ENCODE measurements around the gene ASAH2B.
A peak's percentile ranks its signal among the peaks of the same experiment; 100 is the strongest.
"Not testable (repeated sequence)": the region's sequence is repeated elsewhere in the genome, so short reads cannot be mapped to it uniquely, and the experiment has no call there.

The ASAH2B gene

DNA sequence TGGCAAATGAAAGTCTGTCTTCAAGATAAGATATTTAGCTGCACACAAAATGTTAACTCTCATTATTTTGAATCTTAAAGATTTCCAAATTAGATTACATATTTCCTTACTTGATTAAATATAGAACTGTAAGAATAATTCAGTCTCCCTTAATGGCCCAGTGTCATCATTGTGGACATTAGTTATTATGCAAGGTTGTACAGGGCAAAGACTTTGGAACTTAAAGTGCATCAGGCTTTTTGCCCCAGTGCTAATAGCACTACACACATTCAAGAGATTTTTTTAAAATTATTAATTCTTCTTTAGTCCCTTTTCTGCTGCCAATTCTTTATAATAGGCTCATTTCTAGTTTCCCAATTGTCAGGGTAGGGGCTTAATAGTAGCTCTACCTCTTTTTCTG, 42.3 kb downstream of the ASAH2B start:
- not testable (repeated sequence) for DNase-seq (ENCODE audit: low read depth); H3K4me3 ChIP-seq (ENCODE audit: low read depth, low read length)

- DNase-seq (ENCODE audit: low read depth) = not testable (repeated sequence)
Measured at GRCh38 chr10:50787962-50788361, 48.2 kb downstream of the ASAH2B start.

GRCh38 chr10:50788951-50789945, 49.5 kb downstream of the ASAH2B start:
- no peak overlapping the region for H3K4me3 ChIP-seq (ENCODE audit: low read depth, low read length)
- peak; percentile 29 for DNase-seq (ENCODE audit: low read depth)
- TF ChIP-seq, protein P1, sequence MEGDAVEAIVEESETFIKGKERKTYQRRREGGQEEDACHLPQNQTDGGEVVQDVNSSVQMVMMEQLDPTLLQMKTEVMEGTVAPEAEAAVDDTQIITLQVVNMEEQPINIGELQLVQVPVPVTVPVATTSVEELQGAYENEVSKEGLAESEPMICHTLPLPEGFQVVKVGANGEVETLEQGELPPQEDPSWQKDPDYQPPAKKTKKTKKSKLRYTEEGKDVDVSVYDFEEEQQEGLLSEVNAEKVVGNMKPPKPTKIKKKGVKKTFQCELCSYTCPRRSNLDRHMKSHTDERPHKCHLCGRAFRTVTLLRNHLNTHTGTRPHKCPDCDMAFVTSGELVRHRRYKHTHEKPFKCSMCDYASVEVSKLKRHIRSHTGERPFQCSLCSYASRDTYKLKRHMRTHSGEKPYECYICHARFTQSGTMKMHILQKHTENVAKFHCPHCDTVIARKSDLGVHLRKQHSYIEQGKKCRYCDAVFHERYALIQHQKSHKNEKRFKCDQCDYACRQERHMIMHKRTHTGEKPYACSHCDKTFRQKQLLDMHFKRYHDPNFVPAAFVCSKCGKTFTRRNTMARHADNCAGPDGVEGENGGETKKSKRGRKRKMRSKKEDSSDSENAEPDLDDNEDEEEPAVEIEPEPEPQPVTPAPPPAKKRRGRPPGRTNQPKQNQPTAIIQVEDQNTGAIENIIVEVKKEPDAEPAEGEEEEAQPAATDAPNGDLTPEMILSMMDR (IDR thresholded peaks at IDR 0.05; ENCODE audit: low read depth, low read length) = peak; percentile 32
- TF ChIP-seq MYC (IDR thresholded peaks at IDR 0.05; ENCODE audit: low read depth, low read length) (no peak), POLR2A (IDR thresholded peaks at IDR 0.05; ENCODE audit: extremely low read depth, insufficient read length) (no peak)
- TF ChIP-seq, protein P2, sequence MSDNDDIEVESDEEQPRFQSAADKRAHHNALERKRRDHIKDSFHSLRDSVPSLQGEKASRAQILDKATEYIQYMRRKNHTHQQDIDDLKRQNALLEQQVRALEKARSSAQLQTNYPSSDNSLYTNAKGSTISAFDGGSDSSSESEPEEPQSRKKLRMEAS (IDR thresholded peaks at IDR 0.05; ENCODE audit: low read depth, low read length) = no peak

More at GRCh38 chr10:50787962-50788361, 48.2 kb downstream of the ASAH2B start:
- H3K4me3 ChIP-seq (ENCODE audit: low read depth, low read length) = not testable (repeated sequence)

DNA sequence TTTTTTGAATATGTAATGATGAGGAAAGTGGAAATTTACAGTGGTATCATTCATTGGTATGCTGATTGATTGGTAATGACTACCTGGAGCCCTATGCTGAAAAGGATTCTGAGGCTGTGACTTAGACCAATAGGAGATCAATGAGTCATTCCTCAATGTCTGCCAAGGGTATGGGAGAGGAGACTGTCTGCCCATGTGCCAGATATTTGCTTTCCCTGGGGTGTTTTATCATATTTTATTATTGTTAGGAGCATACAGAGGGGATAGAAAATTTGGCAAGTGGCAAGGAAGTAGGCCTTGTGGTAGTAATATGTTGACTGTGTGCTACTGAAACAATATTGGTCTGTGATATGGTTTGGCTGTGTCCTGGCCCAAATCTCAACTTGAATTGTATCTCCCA, 54.8 kb downstream of the ASAH2B start:
- TF ChIP-seq, protein P1 (IDR thresholded peaks at IDR 0.05; ENCODE audit: low read depth, low read length) = no peak
- TF ChIP-seq POLR2A (IDR thresholded peaks at IDR 0.05; ENCODE audit: extremely low read depth, insufficient read length) (no peak), MYC (IDR thresholded peaks at IDR 0.05; ENCODE audit: low read depth, low read length) (no peak)
- TF ChIP-seq, protein P2 (IDR thresholded peaks at IDR 0.05; ENCODE audit: low read depth, low read length) = no peak
- no peak for DNase-seq (ENCODE audit: low read depth)
- no peak overlapping the region for H3K4me3 ChIP-seq (ENCODE audit: low read depth, low read length)

GRCh38 chr10:50796693-50797092, 57.0 kb downstream of the ASAH2B start:
- DNase-seq (ENCODE audit: low read depth) = no peak
- no peak overlapping the region for H3K4me3 ChIP-seq (ENCODE audit: low read depth, low read length)
- no peak for TF ChIP-seq MYC (IDR thresholded peaks at IDR 0.05; ENCODE audit: low read depth, low read length)
- TF ChIP-seq, protein P2 (IDR thresholded peaks at IDR 0.05; ENCODE audit: low read depth, low read length) = no peak
- TF ChIP-seq POLR2A (IDR thresholded peaks at IDR 0.05; ENCODE audit: extremely low read depth, insufficient read length) = no peak

DNA sequence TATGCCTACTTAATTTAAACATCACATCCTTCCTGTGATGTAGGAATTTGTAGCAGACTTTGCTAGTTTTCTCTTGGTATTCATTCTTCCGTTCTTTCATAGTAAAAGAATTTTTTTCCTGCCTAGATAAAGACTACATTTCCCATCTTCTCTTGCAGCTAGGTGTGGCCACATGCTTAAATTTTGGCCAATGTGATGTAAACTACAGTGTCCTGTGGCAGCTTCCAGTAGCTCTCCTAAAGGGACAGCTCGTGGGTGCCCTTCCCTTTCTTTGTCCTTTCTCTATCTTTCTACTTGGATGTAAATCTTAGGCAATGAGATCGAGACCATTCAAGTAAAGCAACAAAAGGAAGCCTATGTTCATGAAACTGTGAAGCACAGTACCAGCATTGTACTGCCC, 58.6 kb downstream of the ASAH2B start:
- no peak overlapping the region for H3K4me3 ChIP-seq (ENCODE audit: low read depth, low read length)
- TF ChIP-seq MYC (IDR thresholded peaks at IDR 0.05; ENCODE audit: low read depth, low read length) (no peak), POLR2A (IDR thresholded peaks at IDR 0.05; ENCODE audit: extremely low read depth, insufficient read length) (no peak)
- TF ChIP-seq, protein P1 (IDR thresholded peaks at IDR 0.05; ENCODE audit: low read depth, low read length) = no peak
- TF ChIP-seq, protein P2 (IDR thresholded peaks at IDR 0.05; ENCODE audit: low read depth, low read length) = no peak
- DNase-seq (ENCODE audit: low read depth) = no peak

- DNase-seq (ENCODE audit: low read depth) = no peak
- no peak for TF ChIP-seq POLR2A (IDR thresholded peaks at IDR 0.05; ENCODE audit: extremely low read depth, insufficient read length)
- no peak for TF ChIP-seq MYC (IDR thresholded peaks at IDR 0.05; ENCODE audit: low read depth, low read length)
- TF ChIP-seq, protein P2 (IDR thresholded peaks at IDR 0.05; ENCODE audit: low read depth, low read length) = no peak
- TF ChIP-seq, protein P1 (IDR thresholded peaks at IDR 0.05; ENCODE audit: low read depth, low read length) = no peak
Measured at GRCh38 chr10:50799595-50799994, 59.9 kb downstream of the ASAH2B start.

More at GRCh38 chr10:50799595-50799994, 59.9 kb downstream of the ASAH2B start:
- no peak overlapping the region for H3K4me3 ChIP-seq (ENCODE audit: low read depth, low read length)

Data from NB4 (cell line).